Measurements from ENCODE around the gene FBXO8. TPM values are rescaled to one million over a fixed set of nuclear protein-coding genes. Genes with fewer than 3 reads are reported as not detected.

The FBXO8 gene
- total and polyA plus RNA-seq, 4 donors = 15.6 to 48.0 (median 22.3) TPM

GRCh38 chr4:174241162-174241561, 42.3 kb downstream of the FBXO8 start:
- no peak overlapping the region for H3K9ac ChIP-seq (ENCODE audit: insufficient read depth in 1 of 2, low read length in 2 of 2)
- no peaks in the 10 kb centered on the region for H3K9me3 ChIP-seq (ENCODE audit: control insufficient read depth in 4 of 4, insufficient read depth in 3 of 4, low read length in 3 of 4)
- no peaks in the 10 kb centered on the region for H3K4me1 ChIP-seq (ENCODE audit: control insufficient read depth in 5 of 5, insufficient read depth in 5 of 5, low read length in 5 of 5)
- 82 to 86% methylated on average over 3 of the region's 3 CpGs for WGBS, 2 donors
- H3K27me3 ChIP-seq (ENCODE audit: control insufficient read depth in 3 of 3, insufficient read depth in 3 of 3, low read length in 2 of 3) = no peaks in the 10 kb centered on the region
- H3K4me3 ChIP-seq = no peak overlapping the region
- H3K27ac ChIP-seq (ENCODE audit: low read depth in 1 of 2, low read length in 1 of 2) = no peak overlapping the region
- H3K36me3 ChIP-seq (ENCODE audit: control insufficient read depth in 4 of 4, insufficient read depth in 4 of 4, low read length in 4 of 4) = peaks cover 0 to 10% (median 4%) of the 10 kb centered on the region in 4 donors
- no peak for ATAC-seq (ENCODE audit: insufficient read depth, low FRiP score)
- DNase-seq = no peak
- TF ChIP-seq, protein P1, sequence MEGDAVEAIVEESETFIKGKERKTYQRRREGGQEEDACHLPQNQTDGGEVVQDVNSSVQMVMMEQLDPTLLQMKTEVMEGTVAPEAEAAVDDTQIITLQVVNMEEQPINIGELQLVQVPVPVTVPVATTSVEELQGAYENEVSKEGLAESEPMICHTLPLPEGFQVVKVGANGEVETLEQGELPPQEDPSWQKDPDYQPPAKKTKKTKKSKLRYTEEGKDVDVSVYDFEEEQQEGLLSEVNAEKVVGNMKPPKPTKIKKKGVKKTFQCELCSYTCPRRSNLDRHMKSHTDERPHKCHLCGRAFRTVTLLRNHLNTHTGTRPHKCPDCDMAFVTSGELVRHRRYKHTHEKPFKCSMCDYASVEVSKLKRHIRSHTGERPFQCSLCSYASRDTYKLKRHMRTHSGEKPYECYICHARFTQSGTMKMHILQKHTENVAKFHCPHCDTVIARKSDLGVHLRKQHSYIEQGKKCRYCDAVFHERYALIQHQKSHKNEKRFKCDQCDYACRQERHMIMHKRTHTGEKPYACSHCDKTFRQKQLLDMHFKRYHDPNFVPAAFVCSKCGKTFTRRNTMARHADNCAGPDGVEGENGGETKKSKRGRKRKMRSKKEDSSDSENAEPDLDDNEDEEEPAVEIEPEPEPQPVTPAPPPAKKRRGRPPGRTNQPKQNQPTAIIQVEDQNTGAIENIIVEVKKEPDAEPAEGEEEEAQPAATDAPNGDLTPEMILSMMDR (IDR thresholded peaks at IDR 0.05; ENCODE audit: control extremely low read depth, extremely low read depth) = no peak

- H3K9me3 ChIP-seq (ENCODE audit: control insufficient read depth in 4 of 4, insufficient read depth in 3 of 4, low read length in 3 of 4) = no peaks in the 10 kb centered on the region
- TF ChIP-seq, protein P1 (IDR thresholded peaks at IDR 0.05; ENCODE audit: control extremely low read depth, extremely low read depth) = no peak
- H3K4me3 ChIP-seq = no peak overlapping the region
- ATAC-seq (ENCODE audit: insufficient read depth, low FRiP score) = no peak
- H3K27ac ChIP-seq (ENCODE audit: low read depth in 1 of 2, low read length in 1 of 2) = no peak overlapping the region
- no peak for DNase-seq
- no peaks in the 10 kb centered on the region for H3K4me1 ChIP-seq (ENCODE audit: control insufficient read depth in 5 of 5, insufficient read depth in 5 of 5, low read length in 5 of 5)
- no peak overlapping the region for H3K9ac ChIP-seq (ENCODE audit: insufficient read depth in 1 of 2, low read length in 2 of 2)
- WGBS, 2 donors = 73 to 82% methylated on average over 3 of the region's 3 CpGs
- peaks cover 0 to 10% (median 4%) of the 10 kb centered on the region in 4 donors for H3K36me3 ChIP-seq (ENCODE audit: control insufficient read depth in 4 of 4, insufficient read depth in 4 of 4, low read length in 4 of 4)
- H3K27me3 ChIP-seq (ENCODE audit: control insufficient read depth in 3 of 3, insufficient read depth in 3 of 3, low read length in 2 of 3) = no peaks in the 10 kb centered on the region
These were observed 47.1 kb downstream of the FBXO8 start for GRCh38 chr4:174236359-174236758.

DNA sequence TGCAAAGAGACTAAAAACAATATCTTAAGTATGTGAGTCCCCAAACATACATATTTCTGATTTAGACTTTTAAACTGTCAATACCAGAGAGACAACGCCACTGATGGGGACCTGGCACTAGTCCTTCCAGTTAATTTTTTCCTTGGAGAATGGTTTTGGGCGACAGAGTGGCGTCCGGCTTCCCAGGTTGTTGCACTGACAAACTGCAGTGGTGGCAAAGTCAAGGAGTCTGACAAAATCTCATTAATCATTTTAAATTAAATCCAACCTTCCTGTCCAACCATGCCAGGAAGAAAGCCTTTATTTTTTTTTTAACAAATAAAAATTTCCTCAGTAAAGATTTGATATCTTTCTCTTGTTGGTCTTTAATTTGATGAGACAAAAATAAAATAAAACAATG, 52.8 kb downstream of the FBXO8 start:
- peaks cover 0 to 20% (median 12%) of the 10 kb centered on the region in 3 donors for H3K27me3 ChIP-seq (ENCODE audit: control insufficient read depth in 3 of 3, insufficient read depth in 3 of 3, low read length in 2 of 3)
- no peak overlapping the region for H3K27ac ChIP-seq (ENCODE audit: low read depth in 1 of 2, low read length in 1 of 2)
- H3K36me3 ChIP-seq (ENCODE audit: control insufficient read depth in 4 of 4, insufficient read depth in 4 of 4, low read length in 4 of 4) = peaks cover 0 to 3% (median 0%) of the 10 kb centered on the region in 4 donors
- H3K9me3 ChIP-seq (ENCODE audit: control insufficient read depth in 4 of 4, insufficient read depth in 3 of 4, low read length in 3 of 4) = no peaks in the 10 kb centered on the region
- H3K9ac ChIP-seq (ENCODE audit: insufficient read depth in 1 of 2, low read length in 2 of 2) = no peak overlapping the region
- 76 to 86% methylated on average over 4 of the region's 4 CpGs for WGBS, 2 donors
- TF ChIP-seq, protein P1 (IDR thresholded peaks at IDR 0.05; ENCODE audit: control extremely low read depth, extremely low read depth) = no peak
- DNase-seq (no peak), ATAC-seq (ENCODE audit: insufficient read depth, low FRiP score) (no peak)
- no peaks in the 10 kb centered on the region for H3K4me1 ChIP-seq (ENCODE audit: control insufficient read depth in 5 of 5, insufficient read depth in 5 of 5, low read length in 5 of 5)
- H3K4me3 ChIP-seq = no peak overlapping the region

DNA sequence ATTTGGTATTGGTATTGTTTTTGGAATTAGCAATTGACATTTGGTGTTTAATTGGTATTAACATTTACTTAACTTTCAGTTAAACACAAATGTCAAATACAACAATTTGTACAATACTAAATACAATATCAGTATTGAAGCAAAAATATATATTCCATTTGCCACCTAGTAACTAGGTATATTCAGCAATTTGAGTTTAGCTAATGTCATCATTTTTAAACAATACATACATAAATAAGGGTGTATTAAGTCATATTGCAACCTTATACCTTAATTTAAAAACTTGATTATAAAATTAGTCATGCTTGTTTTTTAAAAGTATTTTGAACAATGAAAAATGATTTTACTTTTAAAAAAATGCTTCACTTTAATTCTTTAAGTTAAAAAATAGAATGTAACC, 53.3 kb downstream of the FBXO8 start:
- Histone ChIP-seq H3K9me3 (ENCODE audit: control insufficient read depth in 4 of 4, insufficient read depth in 3 of 4, low read length in 3 of 4) (no peaks in the 10 kb centered on the region), H3K4me3 (no peak overlapping the region), H3K4me1 (ENCODE audit: control insufficient read depth in 5 of 5, insufficient read depth in 5 of 5, low read length in 5 of 5) (no peaks in the 10 kb centered on the region), H3K9ac (ENCODE audit: insufficient read depth in 1 of 2, low read length in 2 of 2) (no peak overlapping the region), H3K27me3 (ENCODE audit: control insufficient read depth in 3 of 3, insufficient read depth in 3 of 3, low read length in 2 of 3) (peaks cover 0 to 20% (median 12%) of the 10 kb centered on the region in 3 donors), H3K27ac (ENCODE audit: low read depth in 1 of 2, low read length in 1 of 2) (no peak overlapping the region), H3K36me3 (ENCODE audit: control insufficient read depth in 4 of 4, insufficient read depth in 4 of 4, low read length in 4 of 4) (peaks cover 0 to 3% (median 0%) of the 10 kb centered on the region in 4 donors)
- TF ChIP-seq, protein P1 (IDR thresholded peaks at IDR 0.05; ENCODE audit: control extremely low read depth, extremely low read depth) = no peak
- no peak for DNase-seq
- no peak for ATAC-seq (ENCODE audit: insufficient read depth, low FRiP score)

All from lung (tissue), 12 donors.